SK-N-SH (cell line): ENCODE results near the gene LCA5L. TPM values are rescaled to one million over a fixed set of nuclear protein-coding genes. Genes with fewer than 3 reads are reported as not detected.

ENCODE experiments used
- CTCF ChIA-PET: fragments of 300-600, 350-600 bp; formaldehyde crosslinking; extraction: SDS; loops from one replicate; lab custom pipeline; 2021; lab: Yijun Ruan, JAX
- POLR2A ChIA-PET: fragments of 350-600 bp; sonication (Branson Sonifier 250); formaldehyde crosslinking; extraction: SDS; loops from one replicate; lab custom pipeline; 2020; ENCODE audit warnings: antibody characterized with exemption, inconsistent platforms; lab: Yijun Ruan, JAX
- DNase-seq: peaks from one replicate; pipeline ENCODE4 v3.0.0; 2012
- H2AFZ ChIP-seq: fragments of 200-600 bp; sonication (generic); 2 replicates; pipeline ENCODE4 v1.8.1; 2016; ENCODE audit warnings: antibody characterized with exemption, mild to moderate bottlenecking, low read depth
- H3F3A ChIP-seq: fragments of 200-600 bp; sonication (generic); replicated peaks from 2 replicates; pipeline ENCODE3; 2016; ENCODE audit warnings: antibody characterized with exemption, mild to moderate bottlenecking; ENCODE audit not compliant: insufficient read depth
- H3K27ac ChIP-seq, 2 experiments: fragments of 200-500 bp in 1 of 2; fragments of 200-600 bp in 1 of 2; sonication (Bioruptor generic) in 1 of 2; sonication (generic), shearing (Covaris generic) in 1 of 2; 2 replicates each; pipeline versions ENCODE4 v1.5.1 to v1.6.1; 2014 to 2016; ENCODE audit warnings: low read depth in 2 of 2, inconsistent platforms in 1 of 2, low read length in 1 of 2, mild to moderate bottlenecking in 1 of 2, mixed read lengths in 1 of 2
- H3K27me3 ChIP-seq: fragments of 200-600 bp; sonication (generic), shearing (Covaris generic); 2 replicates; pipeline ENCODE4 v1.6.1; 2016; ENCODE audit warnings: mixed run types; ENCODE audit not compliant: insufficient read depth
- H3K36me3 ChIP-seq, 2 experiments: fragments of 200-500 bp in 1 of 2; fragments of 200-600 bp in 1 of 2; sonication (Bioruptor generic) in 1 of 2; sonication (generic) in 1 of 2; replicated peaks in 1 of 2; 2 replicates each; pipeline versions ENCODE3 to v1.5.1; 2014 to 2016; ENCODE audit warnings: low read length in 1 of 2, mild to moderate bottlenecking in 1 of 2; ENCODE audit not compliant: insufficient read depth in 2 of 2, control insufficient read depth in 1 of 2
- H3K4me1 ChIP-seq, 2 experiments: fragments of 200-500 bp in 1 of 2; fragments of 200-600 bp in 1 of 2; sonication (Bioruptor generic) in 1 of 2; sonication (generic), shearing (Covaris generic) in 1 of 2; 2 replicates each; pipeline versions ENCODE4 v1.5.1 to v1.6.1; 2014 to 2016; ENCODE audit warnings: low read depth in 1 of 2, low read length in 1 of 2, mixed run types in 1 of 2; ENCODE audit not compliant: insufficient read depth in 2 of 2, control insufficient read depth in 1 of 2
- H3K4me2 ChIP-seq: fragments of 200-600 bp; sonication (generic), shearing (Covaris generic); 2 replicates; pipeline ENCODE4 v1.6.1; 2017; ENCODE audit warnings: mixed run types
- H3K4me3 ChIP-seq, 2 experiments: fragments of 200-500 bp in 1 of 2; fragments of 200-600 bp in 1 of 2; sonication (Bioruptor generic) in 1 of 2; sonication (generic), shearing (Covaris generic) in 1 of 2; 2 replicates each; pipeline versions ENCODE4 v1.5.1 to v1.8.1; 2014 to 2016; ENCODE audit warnings: low read depth in 2 of 2, inconsistent platforms in 1 of 2, low read length in 1 of 2, mild to moderate bottlenecking in 1 of 2, mixed read lengths in 1 of 2, moderate library complexity in 1 of 2
- H3K79me2 ChIP-seq: fragments of 200-600 bp; sonication (generic); 2 replicates; pipeline ENCODE4 v1.8.1; 2017; ENCODE audit warnings: mild to moderate bottlenecking; ENCODE audit not compliant: insufficient read depth
- H3K9ac ChIP-seq: fragments of 200-600 bp; sonication (generic); 2 replicates; pipeline ENCODE4 v1.6.1; 2017; ENCODE audit warnings: mixed run types
- H3K9me2 ChIP-seq: fragments of 200-600 bp; sonication (generic); 2 replicates; pipeline ENCODE4 v1.6.1; 2017; ENCODE audit warnings: mixed run types
- H3K9me3 ChIP-seq: fragments of 200-600 bp; sonication (generic); 2 replicates; pipeline ENCODE4 v1.6.1; 2017; ENCODE audit warnings: mixed run types, mild to moderate bottlenecking, moderate library complexity
- H4K20me1 ChIP-seq: fragments of 200-600 bp; sonication (generic); 2 replicates; pipeline ENCODE4 v1.6.1; 2017; ENCODE audit warnings: mild to moderate bottlenecking, mixed run types; ENCODE audit not compliant: insufficient read depth
- CHD2 ChIP-seq: fragments of 150-350 bp; IDR thresholded peaks from 2 replicates; pipeline ENCODE4 v1.6.1; 2018; ENCODE audit warnings: low read length; ENCODE audit not compliant: partially characterized antibody
- EZH2phosphoT487 ChIP-seq: fragments of 200-600 bp; sonication (generic); IDR thresholded peaks from 2 replicates; pipeline ENCODE4 v1.6.1; 2017; ENCODE audit warnings: low read depth, mixed run types, mild to moderate bottlenecking, antibody characterized with exemption, moderate library complexity, borderline replicate concordance
- FOSL2 ChIP-seq: IDR thresholded peaks from 2 replicates; pipeline ENCODE4 v1.4.0; 2012; ENCODE audit warnings: low read depth, mild to moderate bottlenecking, moderate library complexity, borderline replicate concordance
- FOXJ3 ChIP-seq: sonication (generic); formaldehyde crosslinking; IDR thresholded peaks from 2 replicates; pipeline ENCODE4 v1.5.1; 2020; ENCODE audit warnings: mild to moderate bottlenecking, missing genetic modification reagents
- FOXM1 ChIP-seq: IDR thresholded peaks from 2 replicates; pipeline ENCODE4 v1.4.0; 2012; ENCODE audit warnings: low read depth, mild to moderate bottlenecking
- GABPA ChIP-seq: IDR thresholded peaks from 2 replicates; pipeline ENCODE4 v1.4.0; 2012; ENCODE audit warnings: low read depth, mild to moderate bottlenecking
- JUND ChIP-seq: IDR thresholded peaks from 2 replicates; pipeline ENCODE4 v1.4.0; 2012
- MEF2A ChIP-seq: IDR thresholded peaks from 2 replicates; pipeline ENCODE4 v1.4.0; 2012; ENCODE audit warnings: low read depth, borderline replicate concordance
- MXI1 ChIP-seq: IDR thresholded peaks from 2 replicates; pipeline ENCODE4 v1.6.1; 2012; ENCODE audit warnings: mild to moderate bottlenecking, low read depth, low read length, improper control_type of control experiment
- POLR2AphosphoS5 ChIP-seq: IDR thresholded peaks from 2 replicates; pipeline ENCODE4 v1.6.1; 2012; ENCODE audit warnings: low read depth, low read length
- RCOR1 ChIP-seq: fragments of 150-350 bp; IDR thresholded peaks from 2 replicates; pipeline ENCODE4 v1.6.1; 2017; ENCODE audit warnings: antibody characterized with exemption, low read length
- RXRA ChIP-seq: IDR thresholded peaks from 2 replicates; pipeline ENCODE4 v1.4.0; 2012; ENCODE audit warnings: low read depth, mild to moderate bottlenecking, borderline replicate concordance
- TAF1 ChIP-seq: IDR thresholded peaks from 2 replicates; pipeline ENCODE4 v1.6.1; 2012; ENCODE audit warnings: low read depth, mild to moderate bottlenecking, low read length, moderate library complexity, borderline replicate concordance
- TCF12 ChIP-seq: IDR thresholded peaks from 2 replicates; pipeline ENCODE4 v1.4.0; 2012
- TEAD4 ChIP-seq: IDR thresholded peaks from 2 replicates; pipeline ENCODE4 v1.4.0; 2012; ENCODE audit warnings: mild to moderate bottlenecking, borderline replicate concordance; ENCODE audit not compliant: insufficient read depth
- WGBS: methylation state at CpG from one replicate; pipeline ENCODE4 v1.1.6; 2017; ENCODE audit warnings: low lambda C conversion rate; 5-methylcytosine and 5-hydroxymethylcytosine counted together
- polyA plus RNA-seq, 3 experiments: library from polyadenylated mRNA; depleted of rRNA; stranded (reverse); fragments of >200 nt; gene quantifications; 2 replicates each; pipeline ENCODE4 v1.2.3, GENCODE V29; 2012
- TF ChIP-seq, protein P1 (sequence below): IDR thresholded peaks from 2 replicates; pipeline ENCODE4 v1.4.0; 2012; ENCODE audit warnings: low read depth
- TF ChIP-seq, protein P2 (sequence below): IDR thresholded peaks from 2 replicates; pipeline ENCODE4 v1.4.0; 2012; ENCODE audit warnings: low read depth, borderline replicate concordance
- TF ChIP-seq, protein P3 (sequence below): IDR thresholded peaks from 2 replicates; pipeline ENCODE4 v1.4.0; 2012; ENCODE audit warnings: low read depth, borderline replicate concordance
- TF ChIP-seq, protein P4 (sequence below): fragments of 200-600 bp; sonication (generic); IDR thresholded peaks from 2 replicates; pipeline ENCODE4 v1.6.1; 2017; ENCODE audit warnings: antibody characterized with exemption, mild to moderate bottlenecking, moderate library complexity

Gene LCA5L
- polyA plus RNA-seq, 1 of the 3 experiments (the other 2 are of a cell fraction): 0.74 TPM

DNA sequence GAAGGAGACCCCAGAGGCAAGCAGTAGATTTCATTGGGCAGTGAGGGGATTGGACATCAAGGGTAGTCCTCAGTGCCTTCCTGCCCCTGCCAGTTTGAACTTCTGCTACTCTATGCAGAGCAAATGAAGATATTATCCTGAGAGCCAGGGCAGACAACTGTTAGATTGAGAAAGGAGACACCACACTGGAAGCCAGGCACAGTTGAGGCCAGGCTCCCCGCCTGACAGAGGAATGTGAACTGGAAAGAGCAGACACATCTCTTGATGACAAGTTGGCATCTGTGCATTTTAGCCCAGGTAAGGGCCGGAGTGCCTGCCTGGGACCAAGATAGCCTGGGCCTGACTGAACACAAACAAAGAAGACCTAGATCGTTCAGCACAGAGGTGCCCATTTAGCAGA, 22.2 kb upstream of the LCA5L start:
- Histone ChIP-seq H2AFZ (no peak overlapping the region), H3K9ac (no peak overlapping the region), H3K27ac (no peak overlapping the region), H3K4me2 (no peak overlapping the region), H3K4me3 (no peak overlapping the region), H3F3A (no peaks in the 10 kb centered on the region), H3K36me3 (no peaks in the 10 kb centered on the region), H4K20me1 (no peaks in the 10 kb centered on the region), H3K27me3 (no peaks in the 10 kb centered on the region), H3K9me3 (no peaks in the 10 kb centered on the region), H3K9me2 (no peaks in the 10 kb centered on the region), H3K79me2 (no peaks in the 10 kb centered on the region), H3K4me1 (no peaks in the 10 kb centered on the region)
- no peak for TF ChIP-seq MXI1
- no peak for TF ChIP-seq RXRA
- TF ChIP-seq FOSL2: no peak
- no peak for TF ChIP-seq POLR2AphosphoS5
- no peak for TF ChIP-seq TEAD4
- TF ChIP-seq, protein P1, sequence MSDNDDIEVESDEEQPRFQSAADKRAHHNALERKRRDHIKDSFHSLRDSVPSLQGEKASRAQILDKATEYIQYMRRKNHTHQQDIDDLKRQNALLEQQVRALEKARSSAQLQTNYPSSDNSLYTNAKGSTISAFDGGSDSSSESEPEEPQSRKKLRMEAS: no peak
- TF ChIP-seq MEF2A: no peak
- TF ChIP-seq, protein P2, sequence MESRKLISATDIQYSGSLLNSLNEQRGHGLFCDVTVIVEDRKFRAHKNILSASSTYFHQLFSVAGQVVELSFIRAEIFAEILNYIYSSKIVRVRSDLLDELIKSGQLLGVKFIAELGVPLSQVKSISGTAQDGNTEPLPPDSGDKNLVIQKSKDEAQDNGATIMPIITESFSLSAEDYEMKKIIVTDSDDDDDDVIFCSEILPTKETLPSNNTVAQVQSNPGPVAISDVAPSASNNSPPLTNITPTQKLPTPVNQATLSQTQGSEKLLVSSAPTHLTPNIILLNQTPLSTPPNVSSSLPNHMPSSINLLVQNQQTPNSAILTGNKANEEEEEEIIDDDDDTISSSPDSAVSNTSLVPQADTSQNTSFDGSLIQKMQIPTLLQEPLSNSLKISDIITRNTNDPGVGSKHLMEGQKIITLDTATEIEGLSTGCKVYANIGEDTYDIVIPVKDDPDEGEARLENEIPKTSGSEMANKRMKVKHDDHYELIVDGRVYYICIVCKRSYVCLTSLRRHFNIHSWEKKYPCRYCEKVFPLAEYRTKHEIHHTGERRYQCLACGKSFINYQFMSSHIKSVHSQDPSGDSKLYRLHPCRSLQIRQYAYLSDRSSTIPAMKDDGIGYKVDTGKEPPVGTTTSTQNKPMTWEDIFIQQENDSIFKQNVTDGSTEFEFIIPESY: no peak
- TF ChIP-seq FOXM1: no peak
- ChIA-PET CTCF (no interaction called here), POLR2A (no interaction called here)
- DNase-seq: no peak
- 53% methylated on average over 3 of the region's 3 CpGs for WGBS

DNA sequence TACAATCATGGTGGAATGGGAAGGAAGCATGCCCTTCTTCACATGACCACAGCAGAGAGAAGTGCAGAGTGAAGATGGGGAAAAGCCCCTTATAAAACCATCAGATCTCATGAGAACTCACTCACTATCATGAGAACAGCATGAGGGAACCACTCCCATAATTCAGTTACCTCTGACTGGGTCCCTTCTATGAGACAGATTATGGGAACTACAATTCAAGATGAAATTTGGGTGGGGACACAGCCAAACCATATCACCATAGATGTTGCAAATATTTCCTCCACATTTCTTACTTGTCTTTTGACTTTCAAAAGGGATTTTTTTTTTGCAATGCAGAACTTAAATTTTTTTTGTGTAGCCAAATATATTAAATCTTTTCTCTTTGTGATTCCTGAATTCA, 21.0 kb upstream of the LCA5L start:
- Histone ChIP-seq H3F3A (no peaks in the 10 kb centered on the region), H3K9me2 (no peaks in the 10 kb centered on the region), H3K27ac (no peak overlapping the region), H4K20me1 (no peaks in the 10 kb centered on the region), H3K4me3 (no peak overlapping the region), H3K4me2 (no peak overlapping the region), H3K79me2 (no peaks in the 10 kb centered on the region), H3K9ac (no peak overlapping the region), H2AFZ (no peak overlapping the region), H3K4me1 (no peaks in the 10 kb centered on the region), H3K36me3 (no peaks in the 10 kb centered on the region), H3K27me3 (no peaks in the 10 kb centered on the region), H3K9me3 (no peaks in the 10 kb centered on the region)
- DNase-seq: no peak
- TF ChIP-seq CHD2: no peak
- no peak for TF ChIP-seq FOXM1
- no peak for TF ChIP-seq EZH2phosphoT487
- TF ChIP-seq FOXJ3 (CRISPR knock-in tag): no peak
- TF ChIP-seq JUND: no peak
- TF ChIP-seq MEF2A: no peak
- no peak for TF ChIP-seq RXRA
- TF ChIP-seq, protein P3, sequence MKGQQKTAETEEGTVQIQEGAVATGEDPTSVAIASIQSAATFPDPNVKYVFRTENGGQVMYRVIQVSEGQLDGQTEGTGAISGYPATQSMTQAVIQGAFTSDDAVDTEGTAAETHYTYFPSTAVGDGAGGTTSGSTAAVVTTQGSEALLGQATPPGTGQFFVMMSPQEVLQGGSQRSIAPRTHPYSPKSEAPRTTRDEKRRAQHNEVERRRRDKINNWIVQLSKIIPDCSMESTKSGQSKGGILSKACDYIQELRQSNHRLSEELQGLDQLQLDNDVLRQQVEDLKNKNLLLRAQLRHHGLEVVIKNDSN: no peak
- no peak for TF ChIP-seq RCOR1
- TF ChIP-seq GABPA: no peak
- TF ChIP-seq TAF1: no peak
- no peak for TF ChIP-seq TCF12
- TF ChIP-seq, protein P4, sequence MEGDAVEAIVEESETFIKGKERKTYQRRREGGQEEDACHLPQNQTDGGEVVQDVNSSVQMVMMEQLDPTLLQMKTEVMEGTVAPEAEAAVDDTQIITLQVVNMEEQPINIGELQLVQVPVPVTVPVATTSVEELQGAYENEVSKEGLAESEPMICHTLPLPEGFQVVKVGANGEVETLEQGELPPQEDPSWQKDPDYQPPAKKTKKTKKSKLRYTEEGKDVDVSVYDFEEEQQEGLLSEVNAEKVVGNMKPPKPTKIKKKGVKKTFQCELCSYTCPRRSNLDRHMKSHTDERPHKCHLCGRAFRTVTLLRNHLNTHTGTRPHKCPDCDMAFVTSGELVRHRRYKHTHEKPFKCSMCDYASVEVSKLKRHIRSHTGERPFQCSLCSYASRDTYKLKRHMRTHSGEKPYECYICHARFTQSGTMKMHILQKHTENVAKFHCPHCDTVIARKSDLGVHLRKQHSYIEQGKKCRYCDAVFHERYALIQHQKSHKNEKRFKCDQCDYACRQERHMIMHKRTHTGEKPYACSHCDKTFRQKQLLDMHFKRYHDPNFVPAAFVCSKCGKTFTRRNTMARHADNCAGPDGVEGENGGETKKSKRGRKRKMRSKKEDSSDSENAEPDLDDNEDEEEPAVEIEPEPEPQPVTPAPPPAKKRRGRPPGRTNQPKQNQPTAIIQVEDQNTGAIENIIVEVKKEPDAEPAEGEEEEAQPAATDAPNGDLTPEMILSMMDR: no peak
- CTCF ChIA-PET: no interaction called here
- POLR2A ChIA-PET: no interaction called here
